NCI-H1105 treated with DMSO at 0.1 percent for 48 hours (cell line): ENCODE measurements around the gene POLR2H.
A peak's percentile ranks its signal among the peaks of the same experiment; 100 is the strongest.

Source experiments
- DNase-seq: peaks from one replicate; lab custom pipeline; 2025; lab: John Stamatoyannopoulos, UW

POLR2H gene

GRCh38 chr3:184387174-184387714 lies 25.7 kb downstream of the POLR2H start:
- DNase-seq = no peak

- DNase-seq = no peak
Observed at GRCh38 chr3:184388164-184388935, 26.8 kb downstream of the POLR2H start.

GRCh38 chr3:184388936-184389230 lies 27.4 kb downstream of the POLR2H start:
- DNase-seq = no peak

- no peak for DNase-seq
Observed at GRCh38 chr3:184389384-184389783, 27.9 kb downstream of the POLR2H start.

GRCh38 chr3:184389935-184390528 lies 28.5 kb downstream of the POLR2H start:
- no peak for DNase-seq

GRCh38 chr3:184391266-184391665 lies 29.8 kb downstream of the POLR2H start:
- DNase-seq = no peak

- DNase-seq = no peak
Observed at GRCh38 chr3:184395320-184395660, 33.8 kb downstream of the POLR2H start.

- no peak for DNase-seq
Observed at GRCh38 chr3:184399410-184399809, 37.9 kb downstream of the POLR2H start.

GRCh38 chr3:184405075-184406030 lies 43.8 kb downstream of the POLR2H start:
- DNase-seq = no peak

GRCh38 chr3:184409331-184409926 lies 47.9 kb downstream of the POLR2H start:
- DNase-seq = no peak

GRCh38 chr3:184409946-184410500 lies 48.5 kb downstream of the POLR2H start:
- DNase-seq = no peak

GRCh38 chr3:184414418-184415202 lies 53.1 kb downstream of the POLR2H start:
- no peak for DNase-seq

GRCh38 chr3:184415203-184415490 lies 53.6 kb downstream of the POLR2H start:
- DNase-seq = no peak

GRCh38 chr3:184417619-184418327 lies 56.3 kb downstream of the POLR2H start:
- peak; percentile 60 for DNase-seq
